ENCODE measurements around the gene CGB2. TPM values are rescaled to one million over a fixed set of nuclear protein-coding genes. Genes with fewer than 3 reads are reported as not detected.

The CGB2 gene
- polyA plus RNA-seq, 1 donor from 2014 or later = not detected

- Histone ChIP-seq H3K36me3 (ENCODE audit: insufficient read depth, low read length) (no peaks in the 10 kb centered on the region), H2AFZ (ENCODE audit: low read depth, low read length) (no peak overlapping the region), H3K9me2 (ENCODE audit: insufficient read depth, low read length) (no peaks in the 10 kb centered on the region), H3K4me3 (ENCODE audit: low read length) (no peak overlapping the region), H4K20me1 (ENCODE audit: insufficient read depth) (no peaks in the 10 kb centered on the region), H3K9ac (ENCODE audit: low read length) (no peak overlapping the region), H3K9me3 (ENCODE audit: low read length) (no peaks in the 10 kb centered on the region), H3F3A (ENCODE audit: insufficient read depth, low read length, poor library complexity, severe bottlenecking) (no peaks in the 10 kb centered on the region), H3K4me2 (ENCODE audit: low read length) (no peak overlapping the region), H3K27ac (ENCODE audit: low read length) (no peak overlapping the region), H3K27me3 (ENCODE audit: insufficient read depth, low read depth, low read length) (no peaks in the 10 kb centered on the region), H3K79me2 (replicated peaks; ENCODE audit: insufficient read depth, low read length) (no peaks in the 10 kb centered on the region)
- no peak for TF ChIP-seq POLR2AphosphoS5 (IDR thresholded peaks at IDR 0.05)
- no peak for TF ChIP-seq CTCF (IDR thresholded peaks at IDR 0.05; ENCODE audit: poor library complexity, severe bottlenecking)
Observed at GRCh38 chr19:48985711-48986110, 46.0 kb upstream of the CGB2 start.

GRCh38 chr19:48986211-48986610 is 45.5 kb upstream of the CGB2 start:
- Histone ChIP-seq H3K4me3 (ENCODE audit: low read length) (no peak overlapping the region), H2AFZ (ENCODE audit: low read depth, low read length) (no peak overlapping the region), H3K36me3 (ENCODE audit: insufficient read depth, low read length) (no peaks in the 10 kb centered on the region), H3K27me3 (ENCODE audit: insufficient read depth, low read depth, low read length) (no peaks in the 10 kb centered on the region), H3K9me2 (ENCODE audit: insufficient read depth, low read length) (no peaks in the 10 kb centered on the region), H3K79me2 (replicated peaks; ENCODE audit: insufficient read depth, low read length) (no peaks in the 10 kb centered on the region), H3K4me2 (ENCODE audit: low read length) (no peak overlapping the region), H3F3A (ENCODE audit: insufficient read depth, low read length, poor library complexity, severe bottlenecking) (no peaks in the 10 kb centered on the region), H4K20me1 (ENCODE audit: insufficient read depth) (no peaks in the 10 kb centered on the region), H3K9me3 (ENCODE audit: low read length) (no peaks in the 10 kb centered on the region), H3K9ac (ENCODE audit: low read length) (no peak overlapping the region), H3K27ac (ENCODE audit: low read length) (no peak overlapping the region)
- TF ChIP-seq MXI1 (conservative IDR thresholded peaks at IDR 0.05; ENCODE audit: poor library complexity, severe bottlenecking) = no peak
- TF ChIP-seq EZH2 (IDR thresholded peaks at IDR 0.05; ENCODE audit: borderline replicate concordance, insufficient read depth, low read length, poor library complexity, severe bottlenecking) = no peak
- no peak for TF ChIP-seq POLR2AphosphoS5 (IDR thresholded peaks at IDR 0.05)
- TF ChIP-seq REST (IDR thresholded peaks at IDR 0.05; ENCODE audit: borderline replicate concordance) = no peak
- no peak for TF ChIP-seq CTCF (IDR thresholded peaks at IDR 0.05; ENCODE audit: poor library complexity, severe bottlenecking)
- TF ChIP-seq SMC3 (conservative IDR thresholded peaks at IDR 0.05; ENCODE audit: poor library complexity) = no peak
- no peak for TF ChIP-seq EP300 (conservative IDR thresholded peaks at IDR 0.05; ENCODE audit: poor library complexity, severe bottlenecking)
- no peak for TF ChIP-seq RAD21 (conservative IDR thresholded peaks at IDR 0.05)
